Measurements from ENCODE around the gene MRPL36. TPM values are rescaled to one million over a fixed set of nuclear protein-coding genes. Genes with fewer than 3 reads are reported as not detected.

MRPL36 gene
- total RNA-seq, 1 experiment from 2014 or later: 60.5 TPM

- no peak for DNase-seq (ENCODE audit: low spot score)
Measured at GRCh38 chr5:1781726-1782384, 17.8 kb downstream of the MRPL36 start.

- no peak for DNase-seq (ENCODE audit: low spot score)
Measured at GRCh38 chr5:1781107-1781506, 18.5 kb downstream of the MRPL36 start.

GRCh38 chr5:1780614-1780930 is 19.1 kb downstream of the MRPL36 start:
- DNase-seq (ENCODE audit: low spot score): no peak

GRCh38 chr5:1779782-1780613 is 19.6 kb downstream of the MRPL36 start:
- no peak for DNase-seq (ENCODE audit: low spot score)

GRCh38 chr5:1779021-1779680 is 20.5 kb downstream of the MRPL36 start:
- no peak for DNase-seq (ENCODE audit: low spot score)

- DNase-seq (ENCODE audit: low spot score): no peak
Measured at GRCh38 chr5:1778138-1779020, 21.3 kb downstream of the MRPL36 start.

- no peak for DNase-seq (ENCODE audit: low spot score)
Measured at GRCh38 chr5:1777281-1778137, 22.1 kb downstream of the MRPL36 start.

- DNase-seq (ENCODE audit: low spot score): no peak
Measured at GRCh38 chr5:1776831-1777230, 22.8 kb downstream of the MRPL36 start.

GRCh38 chr5:1772634-1773033 is 27.0 kb downstream of the MRPL36 start:
- no peak for DNase-seq (ENCODE audit: low spot score)

DNA sequence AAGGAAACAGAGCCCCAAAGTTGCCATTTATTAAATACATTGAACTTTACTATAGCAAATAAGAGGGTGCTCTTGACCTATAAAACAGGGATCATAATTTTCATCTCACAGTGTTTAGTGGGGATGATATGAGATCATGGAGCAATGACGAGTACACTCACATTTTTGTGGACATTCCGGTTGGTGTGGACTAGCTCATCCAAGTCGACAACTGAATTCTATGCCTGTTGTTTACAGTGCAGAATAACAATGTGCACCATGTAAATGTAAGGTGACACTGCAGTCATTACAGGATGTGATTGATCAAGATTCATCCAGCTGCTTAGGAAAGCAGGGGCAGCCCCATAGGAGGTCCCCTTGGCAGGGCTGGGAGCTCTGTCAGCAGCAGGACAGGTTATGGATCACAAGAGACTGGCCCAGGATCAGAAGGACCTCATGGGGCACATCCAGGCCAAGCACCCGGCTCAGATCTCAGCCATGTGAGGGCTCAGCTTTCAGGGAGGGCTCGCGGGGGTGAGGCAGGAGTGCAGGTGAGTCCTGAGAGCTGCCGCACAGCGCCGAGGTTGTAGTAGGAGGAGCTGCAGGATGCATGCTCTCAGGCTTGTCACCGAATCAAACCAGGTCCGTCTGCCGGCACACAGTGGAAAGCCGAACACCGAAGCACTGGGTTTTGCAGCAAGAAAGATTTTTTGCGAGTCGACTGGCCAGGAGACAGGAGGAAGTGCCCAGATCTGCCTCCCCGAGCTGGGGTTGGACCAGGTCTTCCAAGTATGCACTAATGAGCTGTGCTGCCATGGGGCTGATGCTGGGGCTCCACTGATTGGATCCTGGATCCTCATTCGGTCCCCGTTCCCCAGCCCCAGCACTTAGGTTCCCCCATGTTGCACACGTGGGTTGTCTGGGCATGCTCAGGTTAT is 28.2 kb downstream of the MRPL36 start:
- no peak for DNase-seq (ENCODE audit: low spot score)

GRCh38 chr5:1770443-1770802 is 29.2 kb downstream of the MRPL36 start:
- DNase-seq (ENCODE audit: low spot score): no peak

- no peak for DNase-seq (ENCODE audit: low spot score)
Measured at GRCh38 chr5:1769752-1770442, 29.7 kb downstream of the MRPL36 start.

DNA sequence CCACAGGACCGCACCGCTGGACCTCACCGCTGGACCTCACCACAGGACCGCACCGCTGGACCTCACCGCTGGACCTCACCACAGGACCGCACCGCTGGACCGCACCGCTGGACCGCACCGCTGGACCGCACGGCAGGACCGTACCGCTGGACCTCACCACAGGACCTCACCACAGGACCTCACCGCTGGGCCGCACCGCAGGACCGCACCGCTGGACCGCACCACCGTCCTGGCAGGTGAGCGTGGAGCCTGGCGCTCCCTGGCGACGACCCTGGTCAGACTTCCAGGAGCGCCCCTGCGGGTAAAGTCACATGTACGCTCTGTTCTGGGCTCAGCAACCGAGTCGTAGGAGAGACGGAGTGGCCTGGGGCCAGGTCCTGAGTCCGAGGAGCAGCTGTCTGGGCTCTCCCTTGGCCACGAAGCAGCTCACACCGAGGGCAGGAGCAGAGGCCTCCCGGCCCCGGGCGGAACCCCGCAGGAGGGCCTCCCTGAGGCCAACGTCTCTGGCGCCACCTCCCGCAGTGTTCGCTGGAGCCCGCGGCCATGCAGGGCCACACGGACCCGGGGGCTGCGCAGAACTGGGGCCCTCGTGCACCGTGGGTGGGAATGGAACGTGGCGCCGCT is 30.5 kb downstream of the MRPL36 start:
- DNase-seq (ENCODE audit: low spot score): no peak

DNA sequence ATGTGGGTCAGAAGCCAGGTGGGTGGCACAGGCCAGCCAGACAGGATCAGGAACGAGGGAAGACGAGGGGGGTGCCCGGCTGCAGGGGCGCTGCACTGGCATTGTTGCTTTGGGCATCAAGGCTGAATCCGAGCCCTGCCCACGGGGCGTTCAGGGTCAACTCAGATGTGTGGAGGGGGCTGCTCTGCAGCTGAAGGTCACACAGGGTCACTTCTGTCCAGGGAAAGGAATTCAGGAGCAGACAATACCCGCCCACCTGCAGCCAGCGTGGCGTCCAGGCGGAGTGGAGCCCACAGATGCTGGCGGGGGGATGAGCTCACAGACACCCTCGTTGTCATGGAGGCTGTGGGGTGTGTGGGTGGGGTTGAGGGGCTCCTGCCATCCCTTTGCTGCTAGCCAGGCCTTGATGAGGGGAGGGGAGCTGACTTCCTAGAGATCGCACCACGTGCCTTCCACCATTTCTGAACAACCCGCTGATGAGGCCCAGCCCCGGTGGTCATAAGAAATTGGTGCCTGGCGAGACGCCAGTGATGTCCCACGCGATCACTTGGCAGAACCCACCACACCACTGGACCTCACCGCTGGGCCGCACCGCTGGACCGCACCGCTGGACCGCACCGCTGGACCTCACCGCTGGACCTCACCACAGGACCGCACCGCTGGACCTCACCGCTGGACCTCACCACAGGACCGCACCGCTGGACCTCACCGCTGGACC is 31.2 kb downstream of the MRPL36 start:
- no peak for DNase-seq (ENCODE audit: low spot score)

DNA sequence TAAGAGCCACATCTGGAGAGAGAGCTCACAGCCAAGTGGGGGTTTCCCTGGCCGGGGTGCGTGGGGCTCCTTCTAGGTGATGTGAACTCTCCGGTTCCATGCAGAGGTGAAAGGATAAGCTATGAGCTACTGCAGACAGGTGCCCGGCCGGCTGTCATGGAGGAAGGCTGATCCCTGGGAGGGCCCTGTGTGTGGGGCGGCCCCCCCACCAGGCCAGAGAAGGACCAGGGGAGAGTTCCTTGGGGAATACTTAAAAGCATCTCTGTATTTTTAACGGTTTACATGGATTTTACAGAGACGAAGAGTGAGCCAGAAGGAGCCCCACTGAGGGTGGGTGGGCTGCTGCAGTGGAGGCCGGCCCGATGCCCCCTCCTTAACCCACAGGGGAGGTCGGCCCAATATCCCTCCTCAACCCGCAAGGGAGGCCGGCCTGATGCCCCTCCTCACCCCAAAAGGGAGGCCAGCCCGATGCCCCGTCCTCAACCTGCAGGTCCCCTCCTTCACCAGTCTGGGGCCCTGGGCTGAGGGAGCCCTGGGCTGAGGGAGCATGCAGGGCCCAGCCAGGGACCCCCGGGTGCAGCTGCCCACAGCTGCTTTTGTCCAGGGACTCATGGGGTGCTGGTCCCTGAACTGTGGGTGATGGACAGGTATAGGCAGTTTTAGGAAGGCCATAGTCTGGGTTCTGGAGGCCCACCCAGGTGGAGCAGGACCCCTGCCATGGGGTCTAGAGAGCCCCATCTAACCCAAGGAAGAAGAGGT is 31.9 kb downstream of the MRPL36 start:
- DNase-seq (ENCODE audit: low spot score): no peak

- DNase-seq (ENCODE audit: low spot score): no peak
Measured at GRCh38 chr5:1765880-1766235, 33.8 kb downstream of the MRPL36 start.

- no peak for DNase-seq (ENCODE audit: low spot score)
Measured at GRCh38 chr5:1765141-1765879, 34.3 kb downstream of the MRPL36 start.

Measured in A172 (cell line).